Naive thymus-derived CD4-positive, alpha-beta T cell (primary cell): ENCODE data around the gene DGCR6. TPM values are rescaled to one million over a fixed set of nuclear protein-coding genes. Genes with fewer than 3 reads are reported as not detected.
"Not testable (repeated sequence)": the region's sequence is repeated elsewhere in the genome, so short reads cannot be mapped to it uniquely, and the experiment has no call there.

Experiments
- ATAC-seq: fragments of 150-1000 bp; cut with Tn5 transposase; 2 replicates; pipeline ENCODE4 v1.10.0; 2021; ENCODE audit warnings: mild to moderate bottlenecking, moderate library complexity
- CTCF ChIA-PET: fragments of 350-600 bp; sonication (Branson Sonifier 250); formaldehyde crosslinking; loops from one replicate; lab custom pipeline; 2021; ENCODE audit warnings: antibody characterized with exemption; lab: Charles Lee
- POLR2A ChIA-PET: fragments of 350-600 bp; sonication (Branson Sonifier 250); formaldehyde crosslinking; loops from one replicate; lab custom pipeline; 2021; ENCODE audit warnings: antibody characterized with exemption, inconsistent platforms; lab: Charles Lee
- DNase-seq, 9 donors: peaks; one replicate each; pipeline versions ENCODE4 v3.0.0 to v3.0.0-alpha.2; 2020 to 2022; ENCODE audit warnings: mixed read lengths in 1 of 9
- H3K27ac ChIP-seq: one replicate; pipeline ENCODE4 v1.7.0; 2013; ENCODE audit warnings: mild to moderate bottlenecking, low read depth, low read length, moderate library complexity
- H3K27me3 ChIP-seq, 2 donors: one replicate each; pipeline ENCODE4 v1.7.0; 2013; ENCODE audit warnings: low read length in 2 of 2, mild to moderate bottlenecking in 2 of 2, moderate library complexity in 2 of 2; ENCODE audit not compliant: control insufficient read depth in 2 of 2, insufficient read depth in 2 of 2
- H3K36me3 ChIP-seq, 3 experiments: 1 replicate in 2 of 3; 2 replicates in 1 of 3; pipeline ENCODE4 v1.7.0; 2013; ENCODE audit warnings: low read length in 3 of 3, mild to moderate bottlenecking in 3 of 3, moderate library complexity in 1 of 3; ENCODE audit not compliant: insufficient read depth in 3 of 3, control insufficient read depth in 2 of 3
- H3K4me1 ChIP-seq, 2 donors: one replicate each; pipeline ENCODE4 v1.7.0; 2013; ENCODE audit warnings: low read length in 2 of 2, mild to moderate bottlenecking in 2 of 2, moderate library complexity in 1 of 2; ENCODE audit not compliant: control insufficient read depth in 2 of 2, insufficient read depth in 2 of 2
- H3K4me3 ChIP-seq: 2 replicates; pipeline ENCODE4 v1.7.0; 2013; ENCODE audit warnings: mild to moderate bottlenecking, low read length
- H3K9me3 ChIP-seq, 3 experiments: 1 replicate in 2 of 3; 2 replicates in 1 of 3; pipeline ENCODE4 v1.7.0; 2013; ENCODE audit warnings: low read length in 3 of 3; ENCODE audit not compliant: control insufficient read depth in 2 of 3
- H3K27ac Mint-ChIP-seq, 9 donors: one replicate each; pipeline ENCODE4 v1.8.0; 2020 to 2022; ENCODE audit warnings: mixed read lengths in 9 of 9, mild to moderate bottlenecking in 8 of 9, moderate library complexity in 5 of 9, inconsistent platforms in 2 of 9
- H3K27me3 Mint-ChIP-seq, 5 donors: one replicate each; pipeline ENCODE4 v1.8.0; 2021 to 2022; ENCODE audit warnings: mixed read lengths in 5 of 5, mild to moderate bottlenecking in 1 of 5
- H3K36me3 Mint-ChIP-seq, 5 donors: one replicate each; pipeline ENCODE4 v1.8.0; 2020 to 2022; ENCODE audit warnings: mixed read lengths in 5 of 5, mild to moderate bottlenecking in 3 of 5, inconsistent platforms in 1 of 5
- H3K4me1 Mint-ChIP-seq, 7 donors: one replicate each; pipeline ENCODE4 v1.8.0; 2020 to 2022; ENCODE audit warnings: mixed read lengths in 7 of 7, mild to moderate bottlenecking in 3 of 7, inconsistent platforms in 1 of 7
- H3K4me3 Mint-ChIP-seq, 10 donors: one replicate each; pipeline ENCODE4 v1.8.0; 2020 to 2022; ENCODE audit warnings: mild to moderate bottlenecking in 10 of 10, mixed read lengths in 10 of 10, moderate library complexity in 6 of 10, inconsistent platforms in 2 of 10
- H3K9me3 Mint-ChIP-seq, 11 donors: one replicate each; pipeline ENCODE4 v1.8.0; 2020 to 2022; ENCODE audit warnings: mixed read lengths in 11 of 11, mild to moderate bottlenecking in 4 of 11, inconsistent platforms in 1 of 11, moderate library complexity in 1 of 11
- intact Hi-C, 2 donors: fragments of 100-400 bp; cut with micrococcal nuclease; formaldehyde crosslinking; loops; one replicate each; pipeline ENCODE4 v1.15.1; 2023
- polyA plus RNA-seq, 2 donors: library from polyadenylated mRNA; unstranded; fragments of 300-500 nt; fragmentation: Illumina TruSeq; gene quantifications; one replicate each; pipeline ENCODE4 v1.2.3, GENCODE V29; 2021
- total RNA-seq, 6 experiments: library from RNA in 5 of 6; stranded (reverse) in 5 of 6; gene quantifications; 1 replicate in 5 of 6; 2 replicates in 1 of 6; pipeline ENCODE4 v1.2.3 and lab custom pipeline; 2021 to 2026

Gene DGCR6
- total and polyA plus RNA-seq, 7 experiments from 2014 or later = 0.37 to 16.2 (median 6.0) TPM

DNA sequence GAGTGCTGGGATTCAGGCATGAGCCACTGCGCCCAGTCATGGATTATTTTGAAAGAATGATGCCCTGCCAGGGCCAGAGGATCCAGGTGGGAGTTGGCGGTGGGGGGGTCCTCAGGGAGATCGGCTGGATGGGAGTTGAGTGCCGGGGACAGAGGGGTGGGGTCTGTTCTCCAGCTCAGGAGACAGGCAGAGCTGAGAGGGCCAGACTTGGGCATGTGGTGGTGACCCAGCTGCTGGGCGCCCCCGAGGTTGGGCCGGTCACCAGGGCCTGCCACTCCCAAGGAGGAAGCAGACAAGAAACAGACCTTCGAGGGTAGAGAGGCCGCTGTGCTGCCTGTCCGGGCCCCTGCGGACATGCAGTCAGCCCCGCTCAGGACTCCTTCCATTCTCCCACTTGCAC, 41.8 kb downstream of the DGCR6 start:
- ATAC-seq (no peak), DNase-seq (no peak)
- Histone ChIP-seq H3K9me3 (no peaks in the 10 kb centered on the region), H3K27me3 (no peaks in the 10 kb centered on the region), H3K4me1 (no peaks in the 10 kb centered on the region), H3K36me3 (no peaks in the 10 kb centered on the region), H3K4me3 (no peak overlapping the region), H3K27ac (no peak overlapping the region)
- ChIA-PET POLR2A (no interaction called here), CTCF (interaction anchor here (0.6 kb wide), 1 partner anchor 458 kb away, joined by 3 read pairs; no protein-coding TSS in a partner anchor)
- Mint-ChIP-seq H3K4me1 (no peaks in the 10 kb centered on the region), H3K4me3 (no peak overlapping the region), H3K36me3 (no peaks in the 10 kb centered on the region), H3K9me3 (no peaks in the 10 kb centered on the region), H3K27me3 (peaks cover 11 to 20% (median 17%) of the 10 kb centered on the region in 5 donors), H3K27ac (no peak overlapping the region)
- intact Hi-C loops = no loop called here

DNA sequence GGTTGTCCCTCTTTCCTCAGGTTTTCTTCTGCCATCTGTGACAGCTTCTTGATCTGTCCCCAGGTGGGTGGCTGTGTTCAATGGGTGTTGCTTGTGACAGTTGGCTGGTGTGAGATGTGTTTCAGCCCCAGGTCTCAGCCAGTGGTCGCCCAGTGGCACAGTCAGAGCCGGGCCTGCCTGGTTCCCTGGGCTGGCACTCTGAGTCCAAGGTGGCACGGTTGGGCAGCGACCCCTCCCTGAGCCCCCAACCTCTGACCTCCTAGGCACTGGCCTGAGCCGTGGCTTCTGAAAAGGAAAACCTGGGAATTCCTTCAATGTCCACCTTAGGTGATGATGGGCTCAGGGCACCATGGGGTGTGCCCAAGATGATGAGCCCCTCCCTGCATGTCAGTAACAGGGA, 44.0 kb downstream of the DGCR6 start:
- H3K27ac Mint-ChIP-seq = no peak overlapping the region
- H3K27me3 Mint-ChIP-seq = peaks cover 11 to 20% (median 17%) of the 10 kb centered on the region in 5 donors
- no peak overlapping the region for H3K4me3 Mint-ChIP-seq
- no peaks in the 10 kb centered on the region for H3K4me1 Mint-ChIP-seq
- DNase-seq = no peak
- POLR2A ChIA-PET = no interaction called here
- Histone ChIP-seq H3K36me3 (no peaks in the 10 kb centered on the region), H3K27ac (no peak overlapping the region), H3K4me1 (no peaks in the 10 kb centered on the region), H3K27me3 (no peaks in the 10 kb centered on the region), H3K9me3 (no peaks in the 10 kb centered on the region), H3K4me3 (no peak overlapping the region)
- no peaks in the 10 kb centered on the region for H3K9me3 Mint-ChIP-seq
- CTCF ChIA-PET = no interaction called here
- intact Hi-C loops = loop anchor here in 1 of 2 donors (10.0 kb wide), 1 partner anchor 525 kb away; the partner anchor contains the start of genes CDC45 and UFD1
- no peak for ATAC-seq
- no peaks in the 10 kb centered on the region for H3K36me3 Mint-ChIP-seq

DNA sequence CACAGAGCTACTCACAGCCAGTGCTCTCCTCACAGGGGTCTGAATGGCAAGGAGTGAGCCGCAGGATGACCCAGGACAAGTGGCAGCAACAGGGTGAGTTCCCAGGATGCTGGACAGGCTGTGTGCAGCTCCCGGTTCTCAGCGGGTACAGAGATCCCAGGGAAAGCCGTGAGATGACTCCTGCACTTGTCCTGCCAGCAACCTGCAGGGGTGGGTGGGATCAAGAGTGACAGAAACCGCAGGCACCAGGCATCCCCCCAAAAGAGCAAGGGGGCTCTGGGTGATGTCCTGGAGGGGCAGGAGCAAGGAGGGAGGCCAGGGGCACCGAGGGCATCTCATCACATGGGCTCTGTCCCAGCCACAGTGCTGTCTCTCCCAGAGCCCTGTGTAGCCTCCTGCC, 45.9 kb downstream of the DGCR6 start:
- H3K4me1 ChIP-seq = no peaks in the 10 kb centered on the region
- H3K36me3 ChIP-seq = no peaks in the 10 kb centered on the region
- peaks cover 12 to 20% (median 17%) of the 10 kb centered on the region in 5 donors for H3K27me3 Mint-ChIP-seq
- no peak for ATAC-seq
- no peak overlapping the region for H3K4me3 ChIP-seq
- no peak overlapping the region for H3K27ac Mint-ChIP-seq
- no peak overlapping the region for H3K4me3 Mint-ChIP-seq
- CTCF ChIA-PET = no interaction called here
- peaks cover 0 to 1% (median 0%) of the 10 kb centered on the region in 7 donors for H3K4me1 Mint-ChIP-seq
- no peak for DNase-seq
- no peaks in the 10 kb centered on the region for H3K36me3 Mint-ChIP-seq
- H3K27ac ChIP-seq = no peak overlapping the region
- H3K9me3 Mint-ChIP-seq = no peaks in the 10 kb centered on the region
- no peaks in the 10 kb centered on the region for H3K9me3 ChIP-seq
- POLR2A ChIA-PET = no interaction called here
- intact Hi-C loops = loop anchor here in 1 of 2 donors (10.0 kb wide), 1 partner anchor 523 kb away; the partner anchor contains the start of genes CDC45 and UFD1
- no peaks in the 10 kb centered on the region for H3K27me3 ChIP-seq

DNA sequence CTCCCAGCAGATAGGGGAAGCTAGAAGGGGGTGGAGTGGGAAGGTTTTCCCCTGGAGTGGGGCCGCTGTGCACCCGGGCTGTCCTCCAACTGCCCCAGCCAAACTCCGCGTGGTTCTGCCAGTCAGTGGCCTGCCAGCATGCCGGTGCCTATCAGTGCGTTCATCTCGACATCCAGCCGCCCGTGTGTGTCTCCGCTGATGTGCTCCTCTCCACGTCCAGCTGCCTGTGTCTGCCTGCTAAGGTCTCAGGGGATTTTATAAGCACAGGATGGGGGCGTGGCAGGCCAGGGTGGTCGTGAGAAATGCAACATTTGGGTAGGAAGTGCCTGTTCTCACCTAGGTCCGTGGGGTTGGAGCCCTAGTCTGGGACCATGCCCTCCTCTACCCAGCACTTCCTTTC, 47.0 kb downstream of the DGCR6 start:
- H3K4me1 Mint-ChIP-seq, H3K4me3 ChIP-seq, H3K4me3 Mint-ChIP-seq, H3K9me3 ChIP-seq, H3K36me3 Mint-ChIP-seq, H3K4me1 ChIP-seq, H3K27ac Mint-ChIP-seq, POLR2A ChIA-PET, H3K27ac ChIP-seq, ATAC-seq, DNase-seq, H3K36me3 ChIP-seq, H3K27me3 ChIP-seq, H3K9me3 Mint-ChIP-seq, CTCF ChIA-PET: not testable (repeated sequence)
- H3K27me3 Mint-ChIP-seq = peaks cover 10 to 18% (median 14%) of the 10 kb centered on the region in 5 donors
- intact Hi-C loops = loop anchor here in 1 of 2 donors (10.0 kb wide), 1 partner anchor 522 kb away; the partner anchor contains the start of genes CDC45 and UFD1

DNA sequence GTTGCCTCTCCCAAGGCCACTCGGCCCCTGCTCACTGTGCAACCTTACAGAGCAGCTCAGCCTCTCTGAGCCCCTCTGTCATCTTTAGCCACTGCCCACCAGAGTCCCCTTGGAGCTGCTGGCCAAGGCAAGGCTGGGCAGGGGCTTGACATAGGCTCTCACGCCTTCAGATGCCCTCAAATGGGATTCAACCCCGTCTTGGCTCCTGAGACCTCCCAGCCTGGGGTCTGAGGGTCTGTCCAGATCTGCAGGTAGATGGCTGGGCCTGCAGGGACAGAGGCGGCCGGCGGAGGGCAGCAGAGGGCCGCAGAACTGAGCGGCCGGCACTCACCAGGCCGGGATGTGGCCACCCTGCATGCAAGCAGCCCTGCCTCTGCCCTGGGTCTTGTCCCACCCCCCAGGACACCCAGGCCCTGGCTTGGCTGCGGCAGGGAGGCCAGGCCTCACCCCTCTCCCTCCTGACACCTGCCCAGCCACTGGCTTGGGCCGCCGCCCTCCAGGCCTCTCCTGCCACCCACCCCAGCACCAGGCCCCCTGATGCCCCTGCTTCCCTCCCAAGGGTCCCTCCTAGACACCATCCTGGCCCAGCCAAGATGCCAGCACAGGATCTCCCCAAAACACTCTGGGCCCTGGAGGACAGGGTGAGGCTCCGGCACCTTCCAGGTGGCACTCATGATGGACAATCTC, 48.3 kb downstream of the DGCR6 start:
- H3K4me1 ChIP-seq, H3K27me3 ChIP-seq, CTCF ChIA-PET, POLR2A ChIA-PET, H3K4me1 Mint-ChIP-seq, H3K36me3 Mint-ChIP-seq, H3K9me3 Mint-ChIP-seq, H3K36me3 ChIP-seq, H3K9me3 ChIP-seq, H3K27ac Mint-ChIP-seq, H3K27ac ChIP-seq, H3K4me3 Mint-ChIP-seq, H3K4me3 ChIP-seq: not testable (repeated sequence)
- peaks cover 4 to 12% (median 6%) of the 10 kb centered on the region in 5 donors for H3K27me3 Mint-ChIP-seq
- DNase-seq (peak in 8 of 9 donors; percentile 10 to 68 (median 42)), ATAC-seq (peak; percentile 82)
- intact Hi-C loops = loop anchor here in 1 of 2 donors (10.0 kb wide), 1 partner anchor 520 kb away; the partner anchor contains the start of genes CDC45 and UFD1

DNA sequence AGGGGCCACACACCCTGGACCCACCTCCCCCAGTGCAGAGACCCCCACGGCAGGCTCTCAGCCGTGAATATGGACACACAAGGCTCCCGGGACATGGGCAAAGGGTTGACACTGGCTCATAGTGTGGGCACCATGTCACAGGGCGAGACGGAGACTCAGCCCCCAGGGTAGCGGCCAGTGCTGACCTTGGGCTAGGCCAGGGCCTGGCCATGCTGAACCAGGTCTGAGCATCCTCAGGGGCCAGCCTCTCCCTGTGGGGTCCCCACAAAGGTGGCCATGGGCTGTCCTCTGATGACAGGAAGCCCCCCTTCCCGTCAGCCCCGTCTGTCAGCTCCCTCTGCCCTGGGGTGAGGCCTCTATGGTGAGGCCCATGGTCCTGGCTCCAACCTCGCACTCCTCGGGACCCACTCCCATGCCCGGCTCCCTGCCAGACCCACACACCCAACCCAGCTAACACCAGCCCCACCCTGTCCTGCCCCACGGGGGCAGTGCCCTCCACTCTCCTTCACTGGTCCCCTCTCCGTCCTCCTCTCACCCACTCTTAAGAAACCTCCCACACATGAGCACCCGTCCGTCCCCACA, 49.0 kb downstream of the DGCR6 start:
- no peaks in the 10 kb centered on the region for H3K4me1 ChIP-seq
- H3K4me3 Mint-ChIP-seq = no peak overlapping the region
- H3K36me3 Mint-ChIP-seq = no peaks in the 10 kb centered on the region
- ATAC-seq = no peak
- POLR2A ChIA-PET = no interaction called here
- H3K27me3 ChIP-seq = no peaks in the 10 kb centered on the region
- no peaks in the 10 kb centered on the region for H3K9me3 ChIP-seq
- no peaks in the 10 kb centered on the region for H3K36me3 ChIP-seq
- peaks cover 0 to 3% (median 0%) of the 10 kb centered on the region in 7 donors for H3K4me1 Mint-ChIP-seq
- H3K27me3 Mint-ChIP-seq = peaks cover 0 to 11% (median 4%) of the 10 kb centered on the region in 5 donors
- no peak overlapping the region for H3K27ac Mint-ChIP-seq
- no peak overlapping the region for H3K27ac ChIP-seq
- intact Hi-C loops = loop anchor here in 1 of 2 donors (10.0 kb wide), 1 partner anchor 520 kb away; the partner anchor contains the start of genes CDC45 and UFD1
- DNase-seq = no peak
- no peak overlapping the region for H3K4me3 ChIP-seq
- H3K9me3 Mint-ChIP-seq = no peaks in the 10 kb centered on the region
- CTCF ChIA-PET = no interaction called here
